HG02870 (cell line): ENCODE measurements around the gene RPL12.

Experiments used
- ATAC-seq: cut with Tn5 transposase; IDR thresholded peaks from one replicate; pipeline ENCODE4 v1.9.1; 2021; ENCODE audit warnings: mild to moderate bottlenecking, moderate library complexity; ENCODE audit not compliant: unreplicated experiment

The RPL12 gene

DNA sequence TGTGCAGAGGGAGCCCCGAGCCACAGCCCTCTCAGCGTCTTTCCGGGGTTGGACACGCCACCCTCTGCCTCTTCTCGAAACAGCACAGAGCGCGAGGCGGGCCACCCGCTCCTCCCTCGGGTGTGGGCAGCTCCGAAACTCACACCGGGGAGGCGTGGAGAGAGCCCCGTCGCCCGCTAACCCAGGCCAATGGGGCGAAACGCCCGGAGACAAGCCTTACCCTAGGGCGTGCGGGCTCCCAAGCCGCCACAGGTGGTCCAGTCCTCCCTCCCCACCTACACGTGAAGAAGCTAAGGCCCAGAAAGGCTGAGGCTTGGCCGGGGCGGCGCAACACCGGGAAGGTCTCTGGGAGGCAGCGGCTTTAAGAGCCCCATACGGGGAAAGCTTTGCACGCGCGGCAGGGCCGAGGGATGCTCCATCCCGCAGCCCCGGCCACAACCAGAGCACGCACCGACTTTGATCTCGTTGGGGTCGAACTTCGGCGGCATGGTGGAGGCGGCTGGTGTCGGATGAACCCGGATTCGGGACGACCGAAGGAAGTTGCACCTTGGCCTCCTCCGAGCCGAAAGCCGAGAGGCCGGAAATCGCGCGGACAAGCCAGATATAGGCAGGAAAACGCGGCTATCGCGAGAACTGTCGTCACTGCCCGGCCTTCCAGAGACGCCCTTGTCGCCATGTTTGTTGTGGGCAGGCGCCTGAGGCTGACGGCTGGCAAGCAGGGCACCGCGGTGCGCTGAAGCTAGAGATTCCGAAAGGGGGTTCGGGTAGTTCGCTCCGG is at the start of gene RPL12, which contains the start of gene LRSAM1:
TSS of gene RPL12 (minus strand) at position 577 of the 778 bp plus-strand sequence. CDS start at position 488, 89 bp downstream.
TSS of gene LRSAM1 (plus strand) at position 681 of the 778 bp plus-strand sequence. CDS start 3,018 bp downstream, outside the sequence.
- peak; percentile 62 for ATAC-seq

DNA sequence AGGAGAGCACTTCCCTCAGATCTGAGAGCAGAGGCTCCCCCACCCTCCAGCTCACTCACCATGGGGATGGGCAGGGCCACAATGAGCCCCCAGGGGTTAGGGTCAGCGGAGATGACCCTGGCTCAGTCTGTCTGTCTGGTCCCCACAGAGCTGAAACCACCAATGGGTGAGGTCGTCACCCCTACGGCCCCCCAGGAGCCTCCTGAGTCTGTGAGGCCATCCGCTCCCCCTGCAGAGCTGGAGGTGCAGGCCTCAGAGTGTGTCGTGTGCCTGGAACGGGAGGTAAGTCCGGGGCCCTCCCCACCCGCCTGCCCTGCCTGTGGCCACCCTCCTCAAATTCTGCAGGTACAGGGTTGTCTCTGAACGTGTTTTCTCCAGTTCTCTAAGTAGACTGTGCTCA is 49.7 kb upstream of the RPL12 start:
- no peak for ATAC-seq

DNA sequence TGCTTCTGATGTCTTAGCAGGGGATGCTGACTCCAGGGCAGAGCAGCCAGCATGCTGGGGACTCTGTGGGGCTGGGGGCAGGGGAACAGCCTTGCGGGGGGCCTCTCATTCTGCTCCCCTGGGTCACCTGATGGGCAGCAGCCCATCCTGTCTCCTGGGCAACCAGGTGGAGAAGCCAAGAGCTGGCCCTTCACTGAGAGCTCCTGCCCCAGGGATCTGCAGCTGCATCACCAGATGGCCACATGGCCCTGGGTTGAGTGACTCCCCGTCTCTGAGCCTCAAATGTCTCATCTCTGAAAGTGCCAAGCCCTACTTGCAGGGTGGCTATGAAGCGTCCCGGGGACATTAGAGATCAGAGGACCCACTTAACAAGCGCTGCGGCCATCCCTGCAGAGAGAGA is 49.2 kb upstream of the RPL12 start:
- ATAC-seq, result no peak

DNA sequence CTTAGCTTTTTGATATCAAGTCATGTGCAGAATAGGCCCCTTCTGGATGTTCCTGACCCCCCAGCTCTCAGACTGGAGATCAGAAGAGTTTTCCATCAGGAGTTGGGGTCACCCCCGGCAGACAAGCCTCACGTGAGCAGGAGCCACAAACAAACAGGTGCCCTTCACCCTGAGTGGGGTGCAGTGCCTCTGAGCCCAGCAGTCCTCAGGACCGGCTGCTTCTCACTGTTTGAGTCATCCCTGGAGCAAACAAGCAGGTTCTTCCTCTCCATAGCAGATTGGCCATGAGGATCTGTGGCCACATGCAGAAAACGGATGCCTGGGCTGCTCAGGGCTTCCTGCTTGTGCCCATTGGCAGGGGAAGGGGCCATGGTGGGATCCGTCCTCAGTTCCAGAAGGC is 47.1 kb upstream of the RPL12 start:
- no peak for ATAC-seq

DNA sequence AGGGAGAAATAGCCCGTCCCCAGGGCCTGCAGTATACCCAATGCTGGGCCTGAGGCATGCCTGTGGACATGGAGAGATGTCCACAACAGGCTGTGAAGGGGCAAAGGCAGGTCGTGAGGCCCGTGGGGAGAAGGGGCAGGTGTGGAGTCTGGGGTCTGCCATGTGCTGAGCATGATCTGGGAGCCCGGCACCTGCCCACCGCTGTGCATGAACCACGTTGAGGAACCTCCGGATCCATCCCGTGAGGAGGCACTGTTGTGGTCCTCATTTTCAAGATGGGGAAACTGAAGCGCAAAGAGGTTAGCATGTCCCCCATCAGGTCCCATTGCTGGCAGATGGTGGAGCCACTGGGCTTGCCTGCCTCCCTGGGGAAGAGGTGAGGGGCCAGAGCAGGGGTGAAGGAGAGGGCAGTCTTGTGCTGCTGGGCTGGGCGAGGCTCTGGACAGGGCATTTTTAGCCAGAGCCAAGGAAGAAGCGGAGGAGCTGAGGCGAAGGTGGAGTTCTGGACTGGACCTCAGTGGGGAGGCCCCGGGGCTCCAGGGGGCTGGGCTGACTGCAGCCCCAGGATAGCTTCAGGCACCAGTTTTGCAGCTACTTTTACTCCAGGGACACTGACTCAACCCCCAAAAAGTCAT is 46.6 kb upstream of the RPL12 start:
- no peak for ATAC-seq

DNA sequence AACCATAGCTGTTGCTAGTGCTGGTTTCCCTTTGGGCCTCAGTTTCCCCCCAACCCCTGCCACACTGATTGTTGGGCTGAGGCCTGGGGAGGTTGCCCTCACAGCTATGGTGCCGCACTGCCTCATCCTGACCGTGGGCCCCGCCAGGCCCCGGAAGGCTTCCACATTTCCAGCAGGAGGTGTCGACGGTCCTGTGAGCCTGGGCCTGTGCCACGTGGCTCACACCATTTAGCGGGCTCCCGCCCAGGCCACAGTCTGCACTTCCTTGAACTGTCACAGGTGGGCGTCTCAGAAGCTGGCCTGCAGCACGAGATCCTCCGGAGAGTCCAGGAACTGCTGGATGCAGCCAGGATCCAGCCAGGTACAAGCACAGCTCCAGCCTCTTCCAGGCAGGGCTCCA is 45.8 kb upstream of the RPL12 start:
- no peak for ATAC-seq

DNA sequence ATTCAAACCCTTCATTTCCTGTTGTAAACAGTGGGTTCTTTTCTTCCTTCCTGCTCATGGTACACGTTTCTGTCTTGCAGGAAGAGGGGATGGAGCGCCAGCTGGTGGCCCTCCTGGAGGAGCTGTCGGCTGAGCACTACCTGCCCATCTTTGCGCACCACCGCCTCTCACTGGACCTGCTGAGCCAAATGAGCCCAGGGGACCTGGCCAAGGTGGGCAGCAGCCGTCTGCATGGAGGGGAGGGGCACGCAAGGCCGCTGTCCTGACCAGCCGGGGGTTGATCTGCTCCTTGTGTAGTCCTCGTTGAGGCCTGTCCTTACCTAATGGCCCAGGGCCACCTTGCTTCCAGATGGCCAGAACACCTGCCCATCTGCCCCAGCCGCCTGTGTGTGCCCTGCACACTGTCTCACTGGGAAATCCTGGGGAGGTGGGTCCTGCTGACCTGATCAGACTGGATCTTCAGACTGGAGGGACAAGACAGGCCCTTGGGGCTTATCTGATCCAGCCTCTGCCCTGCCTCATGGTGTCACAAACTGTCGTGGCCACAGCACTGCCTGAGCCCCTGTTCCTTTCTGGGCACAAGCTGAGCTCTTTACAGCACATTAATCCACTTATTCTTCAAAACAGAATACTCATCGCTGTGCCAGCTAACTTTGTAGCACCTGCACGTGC is 44.8 kb upstream of the RPL12 start:
- no peak for ATAC-seq

DNA sequence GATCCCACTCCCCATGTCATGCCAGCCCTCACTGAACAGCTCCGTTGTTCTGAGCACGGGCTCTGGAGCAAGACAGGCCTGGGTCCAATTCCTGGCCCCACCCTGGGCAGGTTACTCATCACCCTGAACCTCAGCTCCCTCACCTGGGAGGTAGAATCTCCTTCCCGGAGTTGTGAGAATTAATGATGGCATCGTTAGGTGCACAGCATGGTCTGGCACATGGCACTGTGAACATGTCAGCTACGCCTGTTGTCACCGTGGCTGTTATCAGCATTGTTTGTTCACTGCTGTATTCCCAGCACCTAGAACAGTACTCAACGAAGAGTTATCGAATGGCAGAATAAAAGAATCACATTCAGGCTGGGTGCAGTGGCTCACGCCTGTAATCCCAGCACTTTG is 43.1 kb upstream of the RPL12 start:
- no peak for ATAC-seq

DNA sequence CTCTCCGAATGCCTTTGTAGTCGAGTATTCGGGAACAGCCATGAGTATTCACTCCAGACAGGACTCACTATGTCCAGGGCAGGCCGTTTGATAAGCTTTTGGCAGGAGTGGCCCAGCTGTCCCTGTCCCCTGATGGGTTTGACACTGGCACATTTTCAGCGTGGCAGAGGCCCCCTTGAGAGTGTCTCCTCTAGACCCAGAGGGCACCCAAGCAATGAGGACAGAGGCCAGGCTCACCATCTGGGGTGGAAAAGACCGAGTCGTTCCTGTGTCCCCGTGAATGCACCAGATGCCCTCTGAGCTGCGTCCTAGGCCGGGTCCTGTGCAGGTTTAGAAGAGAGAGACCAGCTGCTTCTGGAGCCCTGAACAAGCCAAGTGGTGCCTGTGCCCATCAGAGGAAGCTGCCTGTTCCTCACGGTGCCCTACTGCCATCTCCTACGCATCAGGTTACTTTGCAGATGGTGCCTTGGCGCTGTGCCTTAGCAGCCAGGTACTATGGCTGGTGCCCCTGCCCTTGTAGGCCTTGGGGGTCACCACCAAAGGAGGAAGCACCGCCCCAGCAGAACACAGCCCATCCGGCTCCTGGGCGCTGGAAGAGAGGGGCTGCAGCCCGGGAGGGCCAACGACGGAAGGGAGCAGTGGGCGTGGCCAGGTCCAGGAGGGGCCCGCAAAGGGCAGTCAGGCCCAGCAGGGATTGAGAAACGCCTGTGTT is 42.5 kb upstream of the RPL12 start:
- no peak for ATAC-seq

DNA sequence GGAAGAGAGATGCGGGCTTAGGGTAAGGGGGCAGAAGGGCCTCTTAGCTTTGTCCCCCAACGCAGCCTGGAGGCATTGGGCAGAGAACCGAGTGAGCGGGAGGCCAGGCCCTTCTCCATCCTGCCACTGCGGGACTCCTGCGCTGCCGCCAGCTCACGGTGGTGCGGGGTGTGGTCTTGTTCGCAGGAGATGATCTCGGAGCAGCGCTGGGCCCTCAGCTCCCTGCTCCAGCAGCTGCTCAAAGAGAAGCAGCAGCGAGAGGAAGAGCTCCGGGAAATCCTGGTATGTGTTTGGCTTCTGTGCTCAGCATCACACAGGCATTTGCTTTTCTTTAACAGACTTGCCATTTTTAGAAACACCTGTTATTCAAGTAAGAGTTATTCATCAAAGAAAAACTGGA is 41.4 kb upstream of the RPL12 start:
- no peak for ATAC-seq

DNA sequence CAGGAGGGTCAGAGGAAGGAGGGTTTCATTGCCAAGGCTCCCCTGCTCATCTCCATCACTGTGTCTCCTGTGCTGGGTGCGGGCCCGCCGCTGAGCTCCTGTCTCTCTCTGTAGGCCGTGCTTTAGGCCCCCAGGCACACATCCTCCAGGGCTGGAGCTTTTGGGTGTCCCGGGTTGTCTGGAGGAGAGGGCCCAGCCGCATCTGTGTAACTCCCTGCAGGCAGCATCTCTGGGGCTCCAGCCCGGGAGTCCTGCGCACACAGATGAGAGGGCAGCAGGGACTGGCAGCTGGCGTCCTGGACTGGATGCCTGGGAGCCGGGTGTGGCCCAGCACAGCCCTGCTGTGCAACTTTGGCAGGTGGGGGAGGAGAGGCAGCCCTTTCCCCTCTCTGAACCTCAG is 40.3 kb upstream of the RPL12 start:
- ATAC-seq, result no peak

DNA sequence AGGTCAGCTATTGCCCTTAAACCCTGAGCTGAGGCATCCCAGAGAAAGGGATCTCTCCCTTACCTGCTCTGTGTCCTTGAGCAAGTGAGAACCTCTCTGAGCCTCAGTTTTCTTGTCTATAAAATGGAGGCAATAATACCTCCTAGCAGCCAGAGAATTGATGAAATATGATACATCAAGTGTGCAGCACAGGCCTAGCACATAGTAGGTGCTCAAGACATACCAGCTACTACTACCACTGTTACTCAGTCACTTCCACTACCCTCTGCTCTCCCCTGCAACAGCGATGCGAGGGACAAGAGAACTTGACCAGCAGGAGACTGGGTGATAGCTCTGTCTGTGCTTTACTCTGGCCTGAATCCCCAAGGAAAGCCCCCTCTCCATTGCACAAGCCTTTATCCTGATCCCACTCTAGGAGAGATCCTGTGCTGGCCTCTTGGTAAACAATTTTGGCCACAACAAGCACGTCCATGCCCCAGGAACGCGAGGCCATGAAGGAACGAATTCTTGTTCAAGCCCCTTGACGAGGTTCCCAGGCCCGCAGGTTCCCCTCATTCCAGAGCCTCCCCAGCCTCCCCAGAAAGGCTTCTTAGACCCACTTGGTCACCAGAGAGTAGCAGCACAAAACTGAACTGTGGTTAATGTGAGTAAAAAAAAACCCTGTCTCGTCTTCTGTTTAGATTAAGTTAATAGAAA is 39.5 kb upstream of the RPL12 start:
- ATAC-seq, result no peak

DNA sequence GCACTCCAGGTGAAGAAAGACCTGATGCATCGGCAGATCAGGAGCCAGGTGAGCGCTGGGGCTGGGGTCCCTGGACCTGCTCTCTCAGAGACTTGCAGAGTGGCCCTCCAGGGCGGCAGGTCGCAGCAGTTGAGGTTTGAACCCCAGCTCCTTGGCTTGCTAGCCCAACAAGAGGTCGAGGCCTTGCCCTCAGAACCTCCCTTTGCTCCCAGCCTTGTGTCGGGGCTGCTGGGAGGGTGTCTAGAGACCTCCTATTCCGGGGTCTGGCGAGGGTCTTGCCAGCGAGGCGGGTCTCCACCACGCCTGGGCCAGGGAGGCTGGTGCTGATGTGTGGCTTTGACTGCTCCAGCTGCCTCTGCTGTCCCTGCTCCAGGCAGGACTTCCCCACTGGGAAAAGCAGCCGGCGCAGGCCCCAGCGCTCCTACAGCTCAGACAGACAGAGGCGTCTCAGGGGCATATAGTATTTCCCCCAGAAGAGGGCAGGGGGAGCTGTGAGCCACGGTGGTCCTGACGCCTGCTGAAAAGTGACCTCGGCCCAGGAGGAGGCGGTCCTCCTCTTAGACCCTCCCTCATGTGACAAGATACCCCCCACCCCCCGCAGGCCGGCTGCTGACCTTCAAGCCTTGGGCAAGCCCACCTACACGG is 38.4 kb upstream of the RPL12 start:
- no peak for ATAC-seq

DNA sequence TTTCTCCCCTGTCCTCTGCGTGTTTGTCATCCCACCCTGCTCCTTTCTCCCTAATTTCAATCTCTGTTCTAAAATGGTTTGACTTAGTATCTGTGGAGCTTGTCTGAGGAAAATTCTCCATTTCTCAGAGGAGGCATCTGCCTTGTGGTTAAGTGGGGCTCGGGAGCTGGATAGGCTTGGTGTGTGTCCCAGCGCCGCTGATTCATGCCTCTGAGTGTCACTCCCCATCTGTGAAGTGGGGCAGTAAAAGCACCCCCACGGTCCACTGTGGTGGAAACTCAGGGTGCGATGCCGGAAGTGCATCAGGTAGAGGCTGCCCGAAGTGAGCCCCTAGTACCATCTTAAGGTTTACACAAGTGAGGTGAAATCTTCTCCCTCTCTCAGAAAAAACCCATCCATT is 37.7 kb upstream of the RPL12 start:
- ATAC-seq, result no peak

DNA sequence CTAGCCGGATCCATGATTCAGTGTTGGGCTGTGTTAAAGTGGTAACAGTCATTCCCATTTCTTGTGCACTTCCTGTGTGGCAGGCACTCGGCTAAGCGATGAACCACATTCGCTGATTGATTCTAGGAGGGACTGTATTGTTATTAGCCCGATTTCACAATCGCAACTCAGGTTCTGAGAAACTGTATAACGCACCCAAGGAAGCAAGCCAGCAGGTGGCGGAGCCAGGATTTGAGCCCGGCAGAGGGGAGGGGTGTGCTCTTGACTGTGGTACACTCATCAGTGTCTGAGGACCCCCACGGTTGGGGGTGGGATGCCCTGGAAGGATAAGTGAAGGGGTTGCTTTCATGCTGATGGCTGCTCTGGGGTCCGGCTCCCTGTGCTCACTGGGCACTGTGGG is 34.8 kb upstream of the RPL12 start:
- ATAC-seq, result no peak

DNA sequence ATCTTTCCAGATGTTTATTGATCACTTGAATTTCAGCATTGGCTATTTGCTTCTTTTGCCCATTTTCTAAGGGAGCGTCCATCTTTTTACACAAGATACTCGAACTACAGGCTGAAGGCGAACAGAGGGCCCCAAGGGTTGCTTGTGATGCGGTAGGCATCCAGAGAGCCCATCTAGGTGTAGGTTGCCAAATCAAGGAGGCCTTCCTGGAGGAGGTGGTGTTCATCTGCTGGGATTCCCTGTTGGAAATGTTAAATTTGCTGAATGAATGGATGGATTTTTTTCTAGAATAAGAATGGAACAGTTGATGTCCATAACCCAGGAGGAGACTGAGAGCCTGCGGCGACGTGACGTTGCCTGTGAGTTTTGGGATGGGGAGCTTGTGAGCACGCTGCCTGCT is 31.5 kb upstream of the RPL12 start:
- ATAC-seq, result no peak

DNA sequence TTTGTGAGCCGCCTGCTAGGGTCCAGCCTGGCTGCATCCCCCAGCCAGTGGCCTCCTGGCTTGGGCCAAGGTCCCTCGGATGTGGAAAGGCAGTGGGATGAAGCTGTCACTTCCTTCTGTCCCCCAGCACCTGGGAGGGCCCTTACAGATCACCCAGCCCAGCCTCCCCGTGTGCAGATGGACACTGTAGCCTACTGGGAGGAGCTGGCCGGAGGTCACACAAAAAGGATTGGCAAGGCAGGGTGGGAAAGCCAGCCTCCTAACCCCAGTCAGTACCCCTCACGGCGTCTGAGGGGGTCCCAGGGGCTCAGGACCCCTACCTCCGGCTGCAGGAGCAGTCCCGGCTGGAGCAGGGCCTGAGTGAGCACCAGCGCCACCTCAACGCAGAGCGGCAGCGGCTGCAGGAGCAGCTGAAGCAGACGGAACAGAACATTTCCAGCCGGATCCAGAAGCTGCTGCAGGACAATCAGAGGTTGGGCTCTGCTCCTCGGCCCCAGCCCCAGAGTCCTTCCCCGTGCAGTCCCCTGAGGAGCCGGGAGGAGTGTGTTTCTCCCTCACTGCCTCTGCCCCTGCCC is 28.4 kb upstream of the RPL12 start:
- ATAC-seq, result no peak

DNA sequence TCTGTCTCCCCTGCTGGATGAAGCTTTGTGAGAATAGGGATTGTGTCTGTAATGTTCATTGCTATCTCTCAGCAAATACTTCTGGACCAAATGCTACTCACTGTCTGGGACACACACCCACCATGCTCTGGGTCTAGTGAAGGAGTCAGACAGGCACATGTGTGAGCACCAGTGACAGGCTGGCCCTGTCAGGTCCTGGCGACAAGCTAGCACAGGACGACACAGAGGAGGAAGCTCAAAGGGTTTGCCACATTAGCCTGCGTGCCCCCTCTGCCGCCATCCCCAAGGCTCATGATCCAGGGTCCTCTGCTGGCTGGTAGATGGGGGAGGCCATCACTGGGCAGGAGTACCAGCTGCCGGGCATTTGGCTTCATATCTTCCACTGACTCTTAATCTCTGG is 23.4 kb upstream of the RPL12 start:
- ATAC-seq, result no peak

DNA sequence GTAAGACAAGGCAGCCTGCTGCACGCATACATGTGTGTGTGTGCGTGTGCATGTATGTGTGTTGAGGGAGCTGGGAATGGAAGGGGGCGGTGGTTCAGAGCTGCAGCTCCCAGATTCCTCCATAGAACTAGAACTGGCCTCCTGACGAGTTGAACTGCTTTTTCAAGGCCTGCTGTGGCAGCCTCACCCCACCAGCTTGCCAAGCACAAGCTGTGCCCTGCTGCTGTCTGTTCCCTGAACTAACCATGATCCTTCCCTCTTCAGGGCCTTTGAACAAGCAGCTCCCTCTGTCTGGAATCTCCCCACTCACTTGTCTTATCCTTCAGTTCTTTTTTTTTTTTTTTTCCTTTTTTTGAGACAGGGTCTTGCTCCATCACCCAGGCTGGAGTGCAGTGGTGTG is 22.7 kb upstream of the RPL12 start:
- no peak for ATAC-seq

DNA sequence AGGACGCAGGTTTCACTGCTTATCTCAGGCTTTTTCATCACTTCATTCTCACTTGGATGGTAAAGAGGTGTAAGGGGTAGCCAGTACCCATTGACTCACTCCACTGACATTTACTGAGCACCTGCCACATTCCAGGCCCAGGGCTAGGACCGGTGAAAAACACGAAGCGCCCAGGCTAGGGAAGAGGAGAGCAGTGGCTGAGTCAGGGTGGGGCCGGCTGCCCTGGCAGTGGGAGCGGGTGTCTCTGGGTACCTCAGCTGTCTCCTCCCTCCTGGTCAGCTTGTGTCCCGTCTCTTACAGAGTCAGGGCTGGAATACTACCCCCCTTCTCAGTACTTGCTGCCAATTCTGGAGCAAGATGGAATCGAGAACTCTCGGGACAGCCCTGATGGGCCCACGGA is 22.3 kb upstream of the RPL12 start:
- ATAC-seq, result no peak
